Endothelial cell of umbilical vein (primary cell): ENCODE measurements around the gene SLC25A34.

Source experiments
- POLR2A ChIP-seq: IDR thresholded peaks from 2 replicates; pipeline ENCODE4 v1.6.1; 2012; ENCODE audit warnings: low read depth, mild to moderate bottlenecking, control low read depth, low read length
- POLR2AphosphoS5 ChIP-seq: IDR thresholded peaks from 2 replicates; pipeline ENCODE4 v1.6.1; 2012; ENCODE audit warnings: low read depth, mild to moderate bottlenecking, control low read depth, low read length, moderate library complexity; ENCODE audit not compliant: insufficient read depth
- TF ChIP-seq, protein P1 (sequence below): IDR thresholded peaks from 2 replicates; pipeline ENCODE4 v1.6.1; 2011; ENCODE audit not compliant: insufficient read depth, insufficient read length
- TF ChIP-seq, protein P2 (sequence below), 2 donors: IDR thresholded peaks; 1 replicate in 1 of 2; 2 replicates in 1 of 2; pipeline ENCODE4 v1.5.1; 2011; ENCODE audit warnings: low read length in 2 of 2, mild to moderate bottlenecking in 2 of 2, moderate library complexity in 2 of 2, control low read depth in 1 of 2, inconsistent platforms in 1 of 2, low read depth in 1 of 2; ENCODE audit not compliant: insufficient read depth in 1 of 2; ENCODE audit errors: extremely low read depth in 1 of 2

DNA sequence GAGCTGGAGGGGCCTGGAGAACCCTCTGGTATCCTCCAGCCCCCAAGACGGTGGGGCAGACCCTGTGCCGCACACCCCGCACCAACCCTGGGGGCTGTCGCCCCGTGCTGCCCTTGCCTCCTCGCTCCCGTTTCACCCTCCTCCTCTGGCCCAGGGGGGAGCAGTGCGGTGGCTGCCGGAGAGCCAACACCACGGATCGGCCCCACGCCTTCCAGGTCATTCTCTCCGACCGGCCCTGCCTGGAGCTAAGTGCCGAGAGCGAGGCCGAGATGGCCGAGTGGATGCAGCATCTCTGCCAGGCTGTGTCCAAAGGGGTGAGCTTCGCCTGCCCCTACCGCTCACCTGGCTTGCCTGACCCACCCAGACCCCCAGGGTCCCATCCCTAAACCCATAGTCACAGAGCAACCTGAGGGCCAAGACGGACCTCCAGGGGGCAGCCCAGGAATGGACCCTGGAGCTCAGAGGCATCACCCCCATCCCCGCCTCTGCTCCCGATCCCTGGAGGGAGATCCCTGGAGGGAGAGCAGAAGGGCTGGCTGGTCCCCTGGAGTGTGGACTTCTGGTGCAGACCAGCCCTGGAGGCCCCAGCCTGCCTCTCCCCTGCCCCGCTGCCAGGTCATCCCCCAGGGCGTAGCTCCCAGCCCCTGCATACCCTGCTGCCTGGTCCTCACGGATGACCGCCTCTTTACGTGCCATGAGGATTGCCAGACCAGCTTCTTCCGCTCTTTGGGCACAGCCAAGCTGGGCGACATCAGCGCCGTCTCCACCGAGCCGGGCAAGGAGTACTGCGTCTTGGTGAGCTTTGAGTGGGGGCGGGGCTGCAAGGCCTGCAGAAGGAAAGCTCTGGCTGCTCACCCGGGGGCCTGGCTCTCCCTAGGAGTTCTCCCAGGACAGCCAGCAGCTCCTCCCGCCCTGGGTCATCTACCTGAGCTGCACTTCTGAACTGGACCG, 4.0 kb upstream of the SLC25A34 start:
- no peak for TF ChIP-seq POLR2AphosphoS5
- TF ChIP-seq, protein P1, sequence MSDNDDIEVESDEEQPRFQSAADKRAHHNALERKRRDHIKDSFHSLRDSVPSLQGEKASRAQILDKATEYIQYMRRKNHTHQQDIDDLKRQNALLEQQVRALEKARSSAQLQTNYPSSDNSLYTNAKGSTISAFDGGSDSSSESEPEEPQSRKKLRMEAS = no peak
- no peak for TF ChIP-seq POLR2A
- TF ChIP-seq, protein P2, sequence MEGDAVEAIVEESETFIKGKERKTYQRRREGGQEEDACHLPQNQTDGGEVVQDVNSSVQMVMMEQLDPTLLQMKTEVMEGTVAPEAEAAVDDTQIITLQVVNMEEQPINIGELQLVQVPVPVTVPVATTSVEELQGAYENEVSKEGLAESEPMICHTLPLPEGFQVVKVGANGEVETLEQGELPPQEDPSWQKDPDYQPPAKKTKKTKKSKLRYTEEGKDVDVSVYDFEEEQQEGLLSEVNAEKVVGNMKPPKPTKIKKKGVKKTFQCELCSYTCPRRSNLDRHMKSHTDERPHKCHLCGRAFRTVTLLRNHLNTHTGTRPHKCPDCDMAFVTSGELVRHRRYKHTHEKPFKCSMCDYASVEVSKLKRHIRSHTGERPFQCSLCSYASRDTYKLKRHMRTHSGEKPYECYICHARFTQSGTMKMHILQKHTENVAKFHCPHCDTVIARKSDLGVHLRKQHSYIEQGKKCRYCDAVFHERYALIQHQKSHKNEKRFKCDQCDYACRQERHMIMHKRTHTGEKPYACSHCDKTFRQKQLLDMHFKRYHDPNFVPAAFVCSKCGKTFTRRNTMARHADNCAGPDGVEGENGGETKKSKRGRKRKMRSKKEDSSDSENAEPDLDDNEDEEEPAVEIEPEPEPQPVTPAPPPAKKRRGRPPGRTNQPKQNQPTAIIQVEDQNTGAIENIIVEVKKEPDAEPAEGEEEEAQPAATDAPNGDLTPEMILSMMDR (IDR thresholded peaks at IDR 0.05; ENCODE audit: extremely low read depth in 1 of 2, insufficient read depth in 1 of 2, low read depth in 1 of 2, low read length in 2 of 2) = no peak
